Middle frontal gyrus (tissue), 1 donor: ENCODE measurements around the gene ASAP3.

Source experiments
- DNase-seq: peaks from one replicate; pipeline ENCODE4 v3.0.0-alpha.2; 2015; ENCODE audit warnings: low spot score; ENCODE audit errors: extremely low spot score

The ASAP3 gene

DNA sequence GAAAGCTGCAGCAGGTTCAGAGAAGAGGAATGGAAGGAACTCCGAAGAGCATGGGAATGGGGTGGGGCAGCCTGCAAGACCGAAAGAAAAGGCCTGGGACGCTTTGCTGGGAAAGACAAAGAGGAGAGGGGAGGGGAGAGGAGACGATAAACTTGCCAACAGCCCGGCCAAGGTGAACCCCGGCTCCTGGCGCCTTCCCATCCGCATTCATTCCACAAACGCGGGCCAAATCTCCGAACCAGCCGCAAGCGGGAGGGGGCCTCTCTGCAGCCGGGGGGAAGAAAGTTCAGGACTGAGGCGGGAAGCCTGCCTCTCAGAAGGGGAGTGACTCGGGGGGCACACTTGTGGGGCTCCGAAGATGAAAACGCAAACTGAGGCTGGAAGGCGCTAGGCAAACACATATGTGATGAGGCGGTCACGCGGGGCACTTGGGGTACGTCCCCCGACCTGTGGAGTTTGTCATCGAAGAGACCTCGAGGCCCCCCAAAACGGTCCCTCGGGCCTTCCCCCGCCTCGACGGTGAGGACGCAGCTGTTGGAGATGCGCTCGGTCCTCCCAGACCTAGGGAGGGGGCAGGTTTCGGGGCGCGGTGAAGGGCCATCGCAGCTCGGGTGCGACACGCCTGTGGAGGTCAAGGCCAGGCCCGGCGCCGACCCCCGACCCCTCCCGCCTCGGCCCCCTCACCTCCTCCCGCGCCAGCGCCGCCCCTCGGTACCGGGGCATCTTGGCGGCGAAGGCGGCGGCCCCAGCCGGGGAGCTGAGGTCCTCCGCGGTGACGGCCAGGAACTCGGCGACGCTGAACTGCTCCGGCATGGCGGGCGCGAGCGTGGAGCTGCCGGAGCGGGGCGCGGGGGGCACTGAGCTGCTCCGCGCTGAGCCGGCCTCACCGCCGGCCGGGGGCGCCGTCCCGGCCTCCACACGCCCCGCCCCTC is at the start of gene ASAP3:
TSS of gene ASAP3 (minus strand) at position 859 of the 932 bp plus-strand sequence. CDS start at position 813, 46 bp downstream.
- no peak for DNase-seq

GRCh38 chr1:23533246-23534023 is 49.5 kb upstream of the ASAP3 start:
- no peak for DNase-seq

- no peak for DNase-seq
These were observed 47.6 kb upstream of the ASAP3 start for GRCh38 chr1:23531562-23532094.

DNA sequence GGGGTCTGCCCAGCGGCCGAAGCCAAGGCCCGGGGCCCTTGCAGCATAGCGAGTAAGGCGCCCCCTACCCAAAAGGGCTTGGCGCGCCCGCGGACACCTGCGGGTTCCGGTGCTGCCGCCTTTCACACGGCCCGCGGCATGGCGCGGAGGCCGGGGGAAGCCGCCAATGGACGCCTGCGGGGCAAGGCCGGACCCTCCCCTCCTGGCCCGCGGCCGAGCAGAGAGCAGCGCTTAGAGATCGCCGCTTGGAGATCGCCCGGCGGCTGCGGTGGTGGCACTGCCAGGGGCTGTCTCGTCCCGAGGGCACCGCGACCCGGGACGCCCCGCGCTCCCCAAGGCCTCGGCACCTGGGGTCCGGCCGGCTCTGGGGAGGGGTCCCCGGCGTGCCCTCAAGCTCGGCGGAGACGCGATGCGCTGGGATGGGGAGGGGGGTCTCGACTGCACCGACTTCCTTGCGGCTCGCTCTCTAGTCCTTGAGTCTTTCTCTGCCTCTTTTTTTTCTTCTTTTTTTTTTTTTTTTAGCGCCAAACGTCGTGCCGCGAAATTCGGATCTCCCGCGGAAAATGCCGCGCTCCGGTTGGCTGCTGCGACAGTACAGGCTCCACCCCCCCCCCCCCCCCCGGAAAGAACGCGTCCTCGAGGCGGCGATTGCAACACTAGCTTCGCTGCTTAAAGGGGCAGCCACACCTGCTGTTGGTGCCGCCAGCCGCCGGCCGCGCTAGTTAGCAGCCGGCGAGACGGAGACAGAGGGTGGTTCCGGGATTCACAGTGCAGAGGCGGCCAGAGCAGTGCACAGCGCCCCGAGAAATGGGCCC is 47.0 kb upstream of the ASAP3 start, which contains the start of gene E2F2:
TSS of gene E2F2 (minus strand) at position 487 of the 815 bp plus-strand sequence. CDS start at position 47, 440 bp downstream.
- DNase-seq, result peak; percentile 75

DNA sequence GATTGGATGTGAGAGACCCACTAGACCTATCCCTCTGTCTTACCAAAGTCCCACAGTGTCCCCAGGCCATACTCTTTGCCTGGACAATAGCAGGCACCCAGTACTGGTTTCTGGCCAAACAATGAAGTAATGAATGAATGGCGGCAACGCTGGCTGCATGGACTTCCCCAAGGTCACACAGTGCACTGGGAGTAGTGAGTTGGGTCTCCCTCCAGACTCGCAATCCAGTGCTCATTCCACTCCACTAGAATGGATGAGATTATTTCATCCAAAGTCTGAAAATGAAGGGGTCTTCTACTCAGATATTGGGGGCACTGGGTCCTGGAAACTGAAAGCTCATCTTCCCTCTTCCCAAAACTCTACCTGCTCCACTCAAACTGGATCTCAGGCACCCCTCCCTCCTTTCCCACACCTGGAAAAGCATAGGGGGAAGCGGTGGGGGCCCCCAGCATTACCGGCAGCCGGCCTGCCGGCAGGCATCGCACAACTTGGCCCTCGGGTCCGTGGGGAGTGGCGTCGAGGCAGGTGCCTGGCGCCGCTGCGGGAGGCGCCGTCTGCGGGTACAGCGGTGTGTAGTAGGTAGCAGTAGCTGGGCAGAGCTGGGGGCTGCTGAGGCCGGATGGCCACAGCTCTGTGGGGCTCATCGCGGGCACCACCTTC is 46.2 kb upstream of the ASAP3 start:
- no peak for DNase-seq

DNA sequence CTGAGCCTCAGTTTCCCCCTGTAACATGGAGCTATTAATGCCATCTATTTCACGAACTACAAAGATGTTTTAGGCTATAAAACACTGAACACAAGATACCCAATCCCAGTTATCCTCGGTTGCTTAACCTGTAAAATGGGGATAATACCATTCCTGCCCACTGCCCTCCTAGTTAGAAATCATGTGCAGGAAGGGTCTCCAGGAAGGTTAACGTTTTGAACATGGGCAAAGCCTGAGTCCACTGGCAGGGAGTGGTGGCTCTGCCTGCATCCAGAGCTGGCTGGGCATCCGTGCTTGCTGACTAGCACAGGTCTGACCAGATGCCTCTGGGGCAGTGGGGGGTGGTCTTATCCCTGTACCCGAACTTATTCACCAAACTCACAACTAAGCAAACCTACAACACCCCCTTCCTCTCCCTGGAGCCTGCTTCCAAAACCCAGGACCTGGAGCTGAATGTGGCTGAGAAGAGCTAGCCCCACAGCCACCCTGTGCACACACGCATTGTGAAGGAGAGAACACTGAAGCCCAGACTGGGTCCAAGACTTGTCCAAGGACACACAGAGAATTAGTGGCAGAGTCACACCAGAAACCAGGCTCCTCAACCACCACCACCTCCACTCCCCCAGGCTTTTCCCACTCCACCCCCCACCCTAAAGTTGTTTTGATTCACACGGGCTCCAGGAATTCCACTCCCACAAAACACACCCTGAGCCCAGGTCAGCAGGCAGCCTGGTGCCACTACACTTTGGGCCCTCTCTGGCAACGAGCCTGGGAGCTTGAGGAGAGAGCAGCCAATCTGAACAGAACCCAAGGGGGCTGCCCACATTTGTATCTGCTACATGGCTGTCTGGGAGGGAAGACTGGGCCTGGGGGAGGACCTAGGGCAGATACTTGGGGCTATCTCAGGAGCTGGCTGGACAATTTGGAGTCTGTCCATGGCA is 45.4 kb upstream of the ASAP3 start:
- DNase-seq, result no peak

DNA sequence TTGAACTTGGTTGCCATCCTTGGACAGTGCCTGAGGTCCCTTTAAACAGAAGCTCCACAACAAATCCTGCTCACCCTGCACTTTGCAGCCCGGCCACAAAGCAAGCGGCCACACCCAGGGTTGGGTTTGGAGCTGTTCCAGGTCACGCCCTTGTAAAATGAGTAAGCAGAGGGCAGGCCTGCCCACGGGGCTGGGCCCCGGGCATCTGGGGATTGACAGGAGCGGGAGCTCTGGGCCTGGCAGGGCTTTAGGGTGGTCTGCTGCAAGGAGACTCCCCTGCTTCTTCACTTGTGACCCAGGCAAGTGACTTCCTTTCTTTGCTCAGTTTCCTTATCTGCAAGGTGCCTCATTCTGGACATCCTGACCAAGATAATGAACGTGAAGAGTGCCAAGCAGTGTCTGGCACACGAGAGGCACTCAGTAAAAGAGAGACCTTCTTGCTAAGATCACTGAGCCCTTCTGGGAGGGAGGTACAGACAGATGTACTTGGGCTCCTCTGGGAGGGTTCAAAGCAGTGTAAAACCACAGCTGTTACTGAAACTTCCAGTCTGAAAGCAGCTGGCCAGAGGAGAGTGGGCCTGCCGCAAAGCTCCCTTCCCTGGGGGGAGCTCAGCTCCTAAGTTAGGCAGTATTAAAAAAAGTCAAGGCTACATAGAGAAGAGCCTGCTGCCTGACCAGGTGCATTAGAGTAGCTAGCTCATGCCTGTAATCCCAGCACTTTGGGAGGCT is 44.4 kb upstream of the ASAP3 start:
- no peak for DNase-seq

GRCh38 chr1:23527900-23528249 is 43.9 kb upstream of the ASAP3 start:
- no peak for DNase-seq

- DNase-seq, result no peak
These were observed 43.4 kb upstream of the ASAP3 start for GRCh38 chr1:23527366-23527765.

DNA sequence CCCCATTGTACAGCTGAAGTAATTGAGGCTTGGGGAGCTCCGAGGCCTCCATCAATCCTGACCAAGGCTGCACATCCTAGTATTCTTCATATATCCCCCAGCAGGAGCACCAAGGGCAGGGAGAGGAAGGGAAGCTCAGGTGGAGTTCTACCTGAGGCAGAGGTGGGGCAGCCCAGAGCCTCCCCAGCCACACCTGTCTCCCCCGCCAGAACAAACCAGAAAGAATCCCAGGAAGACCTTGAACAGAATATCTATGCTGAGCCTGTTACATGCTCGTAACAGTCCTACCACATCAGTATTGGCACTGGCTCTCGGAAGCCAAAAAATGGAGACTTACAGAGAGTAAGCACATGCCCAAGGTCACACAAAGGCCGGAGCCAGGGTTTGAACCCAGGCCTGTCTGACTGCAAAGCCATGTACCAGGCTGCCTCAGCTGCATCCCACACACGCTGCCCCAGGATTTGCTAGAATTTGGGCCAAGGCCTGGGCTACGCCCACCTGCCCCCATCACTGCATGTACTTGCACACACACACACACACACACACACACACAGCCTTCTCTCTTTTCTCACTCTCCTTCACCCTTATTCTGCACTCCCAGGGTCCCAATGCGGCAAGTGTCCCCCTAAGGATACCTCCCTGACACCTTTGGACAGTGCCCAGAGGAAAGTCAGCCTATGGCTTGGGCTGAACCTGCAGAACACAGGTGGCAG is 42.5 kb upstream of the ASAP3 start:
- no peak for DNase-seq

GRCh38 chr1:23525558-23526250 is 41.7 kb upstream of the ASAP3 start:
- DNase-seq, result no peak

- no peak for DNase-seq
These were observed 40.9 kb upstream of the ASAP3 start for GRCh38 chr1:23524716-23525401.

DNA sequence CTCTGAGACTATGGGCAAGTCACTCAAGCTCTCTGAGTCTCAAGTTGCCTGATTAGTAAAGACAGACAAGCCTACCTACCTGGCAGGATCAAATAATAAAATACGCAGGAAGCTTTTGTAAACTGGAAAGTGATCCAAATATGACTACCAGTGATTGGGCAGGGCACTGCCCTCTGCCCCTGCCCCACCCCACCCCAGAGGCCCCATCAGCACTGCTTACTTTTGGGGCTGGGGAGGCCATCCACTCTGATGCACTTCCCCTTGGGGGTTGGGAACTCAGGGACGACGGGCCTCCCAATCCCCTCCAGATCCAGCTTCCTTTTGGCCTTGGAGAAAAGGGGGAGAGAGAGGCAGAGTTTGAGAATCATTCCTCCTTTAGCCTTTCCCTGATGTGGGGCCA is 40.2 kb upstream of the ASAP3 start:
- no peak for DNase-seq

DNA sequence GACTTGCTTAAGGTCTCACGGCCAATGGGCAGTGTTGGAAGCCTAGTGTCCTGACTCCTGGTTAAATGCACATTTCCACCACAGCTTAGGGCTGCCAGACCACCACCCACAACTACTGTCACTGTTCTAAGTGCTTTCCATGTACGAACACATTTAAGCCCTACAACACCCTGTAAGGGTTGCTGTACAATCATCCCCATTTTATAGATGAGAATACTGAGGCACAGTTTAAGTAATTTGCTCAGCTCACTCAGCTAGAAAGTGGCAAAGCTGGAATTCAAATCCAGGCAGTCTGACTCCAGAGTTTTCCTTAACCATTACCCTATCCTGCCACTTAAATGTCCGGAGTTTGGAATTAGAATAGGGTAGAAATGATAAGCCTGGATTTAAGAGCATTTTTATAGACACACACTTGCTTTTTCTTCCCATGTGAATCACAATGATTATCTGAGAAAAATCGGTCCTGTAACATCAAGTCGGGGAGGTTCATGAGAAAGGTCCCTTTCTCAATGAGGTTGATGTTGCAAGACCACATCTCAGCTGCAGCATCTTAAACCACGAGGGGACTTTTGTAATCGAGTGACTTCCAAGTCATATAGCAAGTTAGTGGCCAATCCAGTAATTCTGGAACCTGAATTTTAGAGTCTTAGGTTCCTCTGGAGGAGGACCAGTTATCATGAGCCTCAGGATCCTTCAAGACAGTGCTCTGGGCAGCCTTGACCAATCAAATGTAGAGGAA is 38.4 kb upstream of the ASAP3 start:
- no peak for DNase-seq

GRCh38 chr1:23521588-23521987 is 37.6 kb upstream of the ASAP3 start:
- DNase-seq, result no peak

DNA sequence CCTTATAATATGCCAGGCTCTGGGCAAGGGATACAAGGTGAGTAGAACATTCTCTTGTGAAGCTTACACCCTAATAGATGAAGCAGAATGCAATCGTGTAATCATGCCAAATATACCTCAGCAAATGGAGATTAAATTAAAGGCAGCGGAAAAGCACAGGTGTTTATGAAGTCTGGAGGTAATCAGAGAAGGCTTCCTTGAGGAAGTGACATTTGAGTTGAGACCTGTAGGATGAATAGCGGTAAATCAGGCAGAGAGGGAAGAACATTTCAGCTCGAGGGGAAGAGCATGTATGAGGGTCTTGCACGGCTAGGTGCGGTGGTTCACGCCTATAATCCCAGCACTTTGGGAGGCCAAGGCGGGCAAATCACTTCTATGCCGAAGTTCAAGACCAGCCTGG is 33.6 kb upstream of the ASAP3 start:
- DNase-seq, result no peak
